Epithelial cell of proximal tubule (primary cell): ENCODE results near the gene ZNF536. TPM values are rescaled to one million over a fixed set of nuclear protein-coding genes. Genes with fewer than 3 reads are reported as not detected.
"Not testable (repeated sequence)": the region's sequence is repeated elsewhere in the genome, so short reads cannot be mapped to it uniquely, and the experiment has no call there.

Source experiments
- DNase-seq: peaks from one replicate; pipeline ENCODE4 v3.0.0-alpha.2; 2011; ENCODE audit warnings: low read depth
- H3K4me3 ChIP-seq: 2 replicates; pipeline ENCODE4 v1.5.1; 2011; ENCODE audit warnings: low read depth, mild to moderate bottlenecking, low read length
- CTCF ChIP-seq: conservative IDR thresholded peaks from 2 replicates; pipeline ENCODE4 v1.5.1; 2012; ENCODE audit warnings: low read depth, mild to moderate bottlenecking, low read length
- total RNA-seq: library from RNA; depleted of rRNA; stranded (reverse); fragments of >200 nt; gene quantifications from 2 replicates; pipeline ENCODE4 v1.2.3, GENCODE V29; 2015

Gene ZNF536
- total RNA-seq, 1 donor from 2014 or later, result not detected

- H3K4me3 ChIP-seq, result no peak overlapping the region
- no peak for TF ChIP-seq CTCF
- DNase-seq, result no peak
Observed at GRCh38 chr19:30444686-30445232, 72.6 kb downstream of the ZNF536 start.

GRCh38 chr19:30445385-30445784 lies 73.2 kb downstream of the ZNF536 start:
- TF ChIP-seq CTCF, result no peak
- no peak overlapping the region for H3K4me3 ChIP-seq
- DNase-seq, result no peak

- H3K4me3 ChIP-seq, DNase-seq: not testable (repeated sequence)
Observed at GRCh38 chr19:30446120-30446519, 73.9 kb downstream of the ZNF536 start.

- TF ChIP-seq CTCF, result no peak
- DNase-seq, result no peak
- H3K4me3 ChIP-seq, result no peak overlapping the region
Observed at GRCh38 chr19:30446850-30447552, 74.8 kb downstream of the ZNF536 start.

GRCh38 chr19:30447553-30447870 lies 75.3 kb downstream of the ZNF536 start:
- H3K4me3 ChIP-seq, result no peak overlapping the region
- DNase-seq, result no peak
- TF ChIP-seq CTCF, result no peak

- TF ChIP-seq CTCF, result no peak
- no peak overlapping the region for H3K4me3 ChIP-seq
- DNase-seq, result no peak
Observed at GRCh38 chr19:30448386-30449077, 76.3 kb downstream of the ZNF536 start.

- no peak for DNase-seq
- no peak for TF ChIP-seq CTCF
- H3K4me3 ChIP-seq, result no peak overlapping the region
Observed at GRCh38 chr19:30449078-30449590, 77.0 kb downstream of the ZNF536 start.
